Natural killer cell (primary cell): ENCODE data around the gene MBLAC2. TPM values are rescaled to one million over a fixed set of nuclear protein-coding genes. Genes with fewer than 3 reads are reported as not detected.

Experiments used
- ATAC-seq, 3 donors: fragments of 150-1000 bp in 2 of 3; fragments of 200-7000 bp in 1 of 3; cut with Tn5 transposase; 1 replicate in 1 of 3; 2 replicates in 2 of 3; pipeline ENCODE4 v1.10.0; 2021; ENCODE audit warnings: mild to moderate bottlenecking in 2 of 3, moderate library complexity in 2 of 3
- DNase-seq, 2 donors: peaks; one replicate each; pipeline versions ENCODE4 v3.0.0 to v3.0.0-alpha.2; 2013 to 2021; ENCODE audit warnings: mixed read lengths in 1 of 2
- H3K27ac ChIP-seq: one replicate; pipeline ENCODE4 v1.5.1; 2013; ENCODE audit warnings: mild to moderate bottlenecking, low read length
- H3K27me3 ChIP-seq: one replicate; pipeline ENCODE4 v1.6.1; 2013; ENCODE audit warnings: low read length; ENCODE audit not compliant: control insufficient read depth, insufficient read depth
- H3K36me3 ChIP-seq: one replicate; pipeline ENCODE4 v1.6.1; 2013; ENCODE audit warnings: low read length; ENCODE audit not compliant: control insufficient read depth, insufficient read depth
- H3K4me1 ChIP-seq: one replicate; pipeline ENCODE4 v1.6.1; 2013; ENCODE audit warnings: low read length; ENCODE audit not compliant: control insufficient read depth, insufficient read depth
- H3K4me3 ChIP-seq: one replicate; pipeline ENCODE4 v1.5.1; 2013; ENCODE audit warnings: low read length
- H3K9me3 ChIP-seq: one replicate; pipeline ENCODE4 v1.6.1; 2013; ENCODE audit warnings: low read length; ENCODE audit not compliant: control insufficient read depth, insufficient read depth
- H3K27ac Mint-ChIP-seq, 2 donors: one replicate each; pipeline ENCODE4 v1.8.0; 2022; ENCODE audit warnings: mild to moderate bottlenecking in 2 of 2, mixed read lengths in 2 of 2, moderate library complexity in 1 of 2
- H3K27me3 Mint-ChIP-seq, 2 donors: one replicate each; pipeline ENCODE4 v1.8.0; 2022; ENCODE audit warnings: low read depth in 2 of 2, mixed read lengths in 2 of 2
- H3K36me3 Mint-ChIP-seq: one replicate; pipeline ENCODE4 v1.8.0; 2022; ENCODE audit warnings: mixed read lengths
- H3K4me1 Mint-ChIP-seq, 2 donors: one replicate each; pipeline ENCODE4 v1.8.0; 2022; ENCODE audit warnings: mixed read lengths in 2 of 2
- H3K4me3 Mint-ChIP-seq: one replicate; pipeline ENCODE4 v1.8.0; 2022; ENCODE audit warnings: mild to moderate bottlenecking, moderate library complexity, mixed read lengths
- H3K9me3 Mint-ChIP-seq, 2 donors: one replicate each; pipeline ENCODE4 v1.8.0; 2022; ENCODE audit warnings: mixed read lengths in 2 of 2
- CTCF ChIP-seq: fragments of 200-600 bp; IDR thresholded peaks from one replicate; pipeline ENCODE4 v1.8.0; 2022; ENCODE audit warnings: antibody characterized with exemption
- WGBS: methylation state at CpG from one replicate; pipeline ENCODE4 v1.1.7; 2013; ENCODE audit warnings: missing lambda C conversion rate; ENCODE audit not compliant: insufficient coverage; 5-methylcytosine and 5-hydroxymethylcytosine counted together
- intact Hi-C: fragments of 100-400 bp; cut with micrococcal nuclease; formaldehyde crosslinking; loops from one replicate; pipeline ENCODE4 v1.14.2; 2022
- total RNA-seq, 4 donors: library from RNA; stranded (reverse); fragments of 120-200 nt in 1 of 4; gene quantifications; one replicate each; pipeline versions ENCODE4 v1.2.3 to v1.2.4, GENCODE V29; 2013 to 2022

Gene MBLAC2
- total RNA-seq, 3 donors from 2014 or later (not counting 1 experiment from before 2014, with no cell fraction given) = 2.9 to 4.8 (median 3.5) TPM

- no peaks in the 10 kb centered on the region for H3K9me3 ChIP-seq
- H3K4me1 ChIP-seq = no peaks in the 10 kb centered on the region
- H3K4me3 ChIP-seq = no peak overlapping the region
- no peak for TF ChIP-seq CTCF
- no peaks in the 10 kb centered on the region for H3K36me3 ChIP-seq
- H3K4me1 Mint-ChIP-seq = no peaks in the 10 kb centered on the region
- ATAC-seq = no peak
- H3K36me3 Mint-ChIP-seq = no peaks in the 10 kb centered on the region
- no peaks in the 10 kb centered on the region for H3K27me3 ChIP-seq
- H3K27me3 Mint-ChIP-seq = no peaks in the 10 kb centered on the region
- H3K27ac ChIP-seq = no peak overlapping the region
- no peak overlapping the region for H3K27ac Mint-ChIP-seq
- no peak overlapping the region for H3K4me3 Mint-ChIP-seq
- no peaks in the 10 kb centered on the region for H3K9me3 Mint-ChIP-seq
- intact Hi-C loops = no loop called here
- no peak for DNase-seq
- no CpG with 5 or more reads among the region's 2 CpGs for WGBS
Measured at GRCh38 chr5:90488791-90489190, 14.2 kb upstream of the MBLAC2 start.

GRCh38 chr5:90484540-90484939 lies 10.0 kb upstream of the MBLAC2 start:
- ATAC-seq (no peak), DNase-seq (no peak)
- Histone ChIP-seq H3K9me3 (no peaks in the 10 kb centered on the region), H3K4me1 (no peaks in the 10 kb centered on the region), H3K27me3 (no peaks in the 10 kb centered on the region), H3K36me3 (no peaks in the 10 kb centered on the region), H3K4me3 (no peak overlapping the region), H3K27ac (no peak overlapping the region)
- TF ChIP-seq CTCF = no peak
- WGBS = 100% methylated on average over 3 of the region's 3 CpGs
- Mint-ChIP-seq H3K27ac (no peak overlapping the region), H3K4me3 (no peak overlapping the region), H3K9me3 (no peaks in the 10 kb centered on the region), H3K36me3 (no peaks in the 10 kb centered on the region), H3K27me3 (no peaks in the 10 kb centered on the region), H3K4me1 (no peaks in the 10 kb centered on the region)
- intact Hi-C loops = no loop called here

GRCh38 chr5:90483206-90483605 lies 8.6 kb upstream of the MBLAC2 start:
- ATAC-seq = no peak
- Mint-ChIP-seq H3K9me3 (no peaks in the 10 kb centered on the region), H3K36me3 (no peaks in the 10 kb centered on the region), H3K27me3 (no peaks in the 10 kb centered on the region), H3K4me3 (no peak overlapping the region), H3K27ac (no peak overlapping the region), H3K4me1 (no peaks in the 10 kb centered on the region)
- 96% methylated on average over 8 of the region's 8 CpGs for WGBS
- Histone ChIP-seq H3K27me3 (no peaks in the 10 kb centered on the region), H3K9me3 (no peaks in the 10 kb centered on the region), H3K36me3 (no peaks in the 10 kb centered on the region), H3K4me1 (no peaks in the 10 kb centered on the region), H3K4me3 (no peak overlapping the region), H3K27ac (no peak overlapping the region)
- no peak for DNase-seq
- no peak for TF ChIP-seq CTCF
- intact Hi-C loops = no loop called here

GRCh38 chr5:90480699-90481098 lies 6.1 kb upstream of the MBLAC2 start:
- ATAC-seq = no peak
- Histone ChIP-seq H3K4me3 (no peak overlapping the region), H3K27me3 (no peaks in the 10 kb centered on the region), H3K4me1 (no peaks in the 10 kb centered on the region), H3K9me3 (no peaks in the 10 kb centered on the region), H3K27ac (no peak overlapping the region), H3K36me3 (no peaks in the 10 kb centered on the region)
- no peak overlapping the region for H3K27ac Mint-ChIP-seq
- TF ChIP-seq CTCF = no peak
- no peak for DNase-seq
- H3K4me3 Mint-ChIP-seq = no peak overlapping the region
- intact Hi-C loops = no loop called here
- no peaks in the 10 kb centered on the region for H3K27me3 Mint-ChIP-seq
- H3K36me3 Mint-ChIP-seq = no peaks in the 10 kb centered on the region
- no peaks in the 10 kb centered on the region for H3K4me1 Mint-ChIP-seq
- H3K9me3 Mint-ChIP-seq = no peaks in the 10 kb centered on the region
- WGBS = 100% methylated on average over 1 of the region's 1 CpG
